HG02981 (cell line): ENCODE measurements around the gene CHRND.

Source experiments
- ATAC-seq: cut with Tn5 transposase; IDR thresholded peaks from one replicate; pipeline ENCODE4 v1.9.1; 2021; ENCODE audit warnings: mild to moderate bottlenecking, moderate library complexity; ENCODE audit not compliant: unreplicated experiment

The CHRND gene

DNA sequence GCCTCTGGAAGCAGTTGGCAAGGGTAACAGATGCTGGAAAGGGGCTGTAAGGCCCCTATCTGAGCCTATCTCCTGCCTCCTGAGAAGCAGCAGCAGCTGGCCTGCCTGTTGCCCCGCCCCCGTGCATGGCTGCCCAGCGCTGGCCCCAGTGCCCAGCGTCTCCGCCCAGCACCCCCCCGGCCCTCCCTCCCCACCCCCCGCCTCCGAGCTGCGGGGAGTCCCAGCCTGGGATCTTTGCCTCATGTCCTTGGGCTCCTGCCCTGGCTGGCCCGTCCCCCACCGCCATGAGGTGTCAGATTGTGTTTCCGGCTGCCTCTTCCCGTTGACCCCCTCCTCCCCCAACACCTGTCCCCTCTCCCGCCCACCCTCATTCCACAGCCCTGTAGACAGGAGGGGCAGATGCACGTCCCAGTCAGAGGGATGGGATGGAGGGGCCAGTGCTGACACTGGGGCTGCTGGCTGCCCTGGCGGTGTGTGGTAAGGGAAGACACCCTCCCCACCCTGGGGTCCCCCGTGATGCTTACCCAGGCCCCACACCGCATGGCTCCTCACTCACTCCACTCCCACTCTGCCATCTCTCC is at the start of gene CHRND:
TSS of gene CHRND (plus strand) at position 370 of the 581 bp plus-strand sequence. CDS start at position 426, 56 bp downstream.
- no peak for ATAC-seq

GRCh38 chr2:232476791-232477190 is 49.2 kb upstream of the CHRND start:
- no peak for ATAC-seq

- ATAC-seq, result no peak
Measured at GRCh38 chr2:232477751-232478510, 48.0 kb upstream of the CHRND start.

- no peak for ATAC-seq
Measured at GRCh38 chr2:232478571-232479340, 47.2 kb upstream of the CHRND start.

DNA sequence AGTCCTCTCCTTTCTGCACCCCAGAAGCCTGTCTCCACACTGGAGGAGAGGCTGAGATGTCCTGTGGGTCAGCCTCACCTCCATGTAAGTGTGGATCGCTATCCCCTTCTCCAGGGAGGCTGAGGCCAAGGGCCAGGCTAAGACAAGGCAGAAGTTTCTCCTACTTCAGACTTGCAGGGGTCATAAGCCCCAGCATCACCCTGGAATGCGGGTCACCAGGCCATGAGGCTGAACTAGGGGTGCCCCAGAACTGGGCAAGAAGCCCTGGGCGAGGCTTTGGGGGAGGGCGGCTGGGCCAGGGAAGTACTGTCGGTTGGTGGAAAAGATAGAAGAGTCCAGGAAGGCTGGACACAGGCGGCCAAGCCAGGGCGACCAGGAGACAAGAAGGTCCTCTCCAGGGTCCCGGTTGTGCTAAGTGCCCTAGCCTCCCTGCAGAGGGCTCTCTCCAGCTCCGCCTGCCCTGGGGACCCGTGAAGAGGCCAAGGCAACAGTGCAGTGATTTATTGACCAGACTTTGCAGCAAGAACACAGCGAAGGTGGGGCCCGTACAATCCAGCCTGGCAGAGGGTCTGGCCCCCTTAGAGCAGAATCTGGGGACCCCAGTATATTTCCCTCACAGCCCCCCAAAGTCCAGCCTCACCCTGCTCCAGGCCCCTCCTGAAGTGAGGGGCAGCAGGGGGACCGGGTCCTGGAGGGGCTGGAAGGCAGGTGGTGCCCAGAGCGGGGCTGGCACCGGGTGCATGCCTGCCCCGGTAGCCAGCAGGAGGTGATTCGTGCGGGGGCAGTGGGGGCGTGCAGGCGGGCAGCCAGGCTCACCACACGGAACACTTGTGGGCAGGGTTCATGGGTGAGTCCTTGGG is 46.4 kb upstream of the CHRND start:
- ATAC-seq, result no peak

DNA sequence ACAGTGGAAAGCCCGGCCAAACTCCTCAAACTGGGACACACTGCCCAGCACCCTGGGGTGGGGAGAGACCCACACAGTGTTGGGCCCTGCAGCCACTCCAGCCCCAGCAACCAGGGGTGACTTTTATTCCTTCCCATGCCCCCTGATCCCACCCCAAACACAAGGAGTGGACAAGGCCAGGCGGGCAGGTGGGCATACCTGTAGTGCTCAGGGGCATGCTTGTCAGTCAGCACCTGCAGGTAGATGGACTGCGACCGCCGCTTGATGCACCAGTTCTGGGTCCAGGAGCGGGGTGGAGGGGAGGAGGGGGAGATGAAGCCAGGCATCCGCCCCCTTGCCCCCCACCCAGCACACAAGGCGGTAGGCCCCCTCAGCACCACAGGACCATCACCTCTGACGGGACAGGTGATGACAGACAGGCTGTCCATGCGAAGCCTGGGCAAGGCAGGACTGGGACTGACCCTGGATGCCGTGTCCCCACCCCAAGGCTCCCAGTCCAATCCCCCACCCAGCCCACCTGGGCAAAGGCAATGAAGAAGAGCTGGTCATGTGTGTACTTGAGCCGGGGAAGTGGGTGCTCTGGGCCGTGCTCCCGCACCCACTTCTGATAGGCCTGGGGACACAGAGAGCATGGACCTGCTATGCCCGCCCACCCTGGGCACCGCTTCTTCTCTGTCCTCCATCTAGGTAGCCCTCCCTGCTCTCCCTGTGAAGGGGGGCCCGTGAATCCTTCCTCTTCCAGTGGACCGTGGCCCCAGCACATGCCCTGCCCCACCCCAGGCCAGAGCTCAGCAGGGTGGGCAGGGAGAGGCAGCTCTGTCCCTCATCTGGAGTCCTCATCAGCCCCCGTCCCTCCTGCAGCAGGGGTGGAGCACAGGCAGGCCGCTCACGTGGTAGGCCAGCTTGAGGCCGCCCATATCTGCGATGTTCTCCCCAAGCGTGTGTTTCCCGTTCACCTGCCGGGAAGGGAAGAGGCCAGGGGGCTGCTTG is 45.5 kb upstream of the CHRND start:
- ATAC-seq, result no peak

DNA sequence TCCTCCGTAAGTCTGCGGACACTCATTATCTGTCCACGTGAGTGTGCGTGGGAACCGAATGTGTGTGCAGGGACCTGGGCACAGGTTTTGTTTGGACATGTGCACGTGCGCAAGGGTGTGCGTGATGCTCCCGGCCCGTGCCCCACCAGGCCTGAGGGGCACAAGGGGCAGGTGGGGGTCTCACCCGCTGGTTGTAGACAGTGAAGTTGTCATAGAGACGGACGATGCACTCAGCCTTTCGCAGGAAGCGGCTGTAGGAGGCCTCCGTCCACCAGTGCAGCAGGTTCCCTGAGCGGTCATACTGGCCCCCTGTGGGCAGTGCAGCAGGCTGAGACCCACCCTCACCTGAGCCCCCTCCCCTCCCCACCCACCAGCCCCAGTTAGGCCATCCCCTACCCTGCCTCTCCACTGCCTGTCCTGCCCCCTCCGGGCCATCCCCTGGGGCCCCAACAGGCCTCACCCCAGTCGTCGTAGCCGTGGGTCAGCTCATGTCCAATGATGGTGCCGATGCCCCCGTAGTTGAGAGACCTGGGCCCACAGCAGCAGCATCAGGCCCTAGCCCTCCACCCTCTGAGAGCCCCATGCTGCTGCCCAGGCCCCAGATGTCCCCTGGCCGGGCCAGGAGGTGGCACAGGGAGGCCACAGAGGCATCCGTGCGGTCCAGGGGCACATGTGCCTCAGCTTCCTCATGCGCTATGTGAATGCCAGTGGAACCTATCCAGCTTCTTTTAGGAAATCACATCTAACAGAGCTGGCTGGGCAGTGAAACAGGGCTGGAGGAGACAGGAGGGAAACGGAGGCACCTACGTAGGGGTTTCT is 44.4 kb upstream of the CHRND start:
- ATAC-seq, result no peak

DNA sequence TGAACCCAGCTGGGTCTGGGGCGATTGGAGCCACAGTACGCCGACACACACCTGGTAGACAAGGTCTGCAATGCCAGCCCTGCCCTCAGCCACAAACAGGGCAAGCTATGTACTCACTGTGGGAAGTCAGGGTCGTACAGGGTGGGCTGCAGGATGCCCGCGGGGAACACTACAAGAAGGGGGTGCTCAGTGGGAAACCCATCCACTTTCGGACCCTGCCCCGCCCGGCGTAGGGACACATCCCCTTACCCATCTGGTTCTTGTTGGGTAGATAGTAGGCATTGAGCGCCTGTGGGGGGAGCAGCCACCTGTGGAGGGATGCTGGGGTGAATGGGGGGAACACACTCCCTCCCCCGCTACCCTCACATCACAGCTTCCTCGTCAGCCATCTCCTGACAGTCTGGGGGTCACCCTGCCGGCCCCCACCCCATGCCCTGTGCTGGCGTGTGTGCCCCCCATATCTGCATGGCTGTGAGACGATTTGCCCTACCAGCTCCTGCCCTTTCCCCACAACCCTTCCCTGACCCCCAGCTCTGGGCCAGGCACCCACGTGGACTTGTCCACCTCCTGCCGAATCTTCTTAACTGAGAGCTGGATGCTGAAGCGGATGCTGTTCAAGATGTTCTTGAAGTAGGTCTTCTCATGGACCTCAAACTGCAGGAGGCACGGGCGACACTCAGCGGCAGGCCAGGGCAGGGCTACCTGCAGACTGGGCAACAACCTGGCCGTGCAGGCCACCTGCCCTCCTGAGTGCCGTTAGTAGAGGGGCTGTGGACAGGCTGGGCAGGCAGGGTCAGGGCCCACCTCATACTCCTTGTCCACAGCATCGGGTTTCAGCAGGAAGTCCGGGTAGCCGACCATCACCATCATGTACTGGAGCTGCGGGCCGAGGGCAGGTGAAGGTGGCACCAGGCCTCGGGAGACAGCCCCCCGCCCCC is 43.4 kb upstream of the CHRND start:
- ATAC-seq, result no peak

DNA sequence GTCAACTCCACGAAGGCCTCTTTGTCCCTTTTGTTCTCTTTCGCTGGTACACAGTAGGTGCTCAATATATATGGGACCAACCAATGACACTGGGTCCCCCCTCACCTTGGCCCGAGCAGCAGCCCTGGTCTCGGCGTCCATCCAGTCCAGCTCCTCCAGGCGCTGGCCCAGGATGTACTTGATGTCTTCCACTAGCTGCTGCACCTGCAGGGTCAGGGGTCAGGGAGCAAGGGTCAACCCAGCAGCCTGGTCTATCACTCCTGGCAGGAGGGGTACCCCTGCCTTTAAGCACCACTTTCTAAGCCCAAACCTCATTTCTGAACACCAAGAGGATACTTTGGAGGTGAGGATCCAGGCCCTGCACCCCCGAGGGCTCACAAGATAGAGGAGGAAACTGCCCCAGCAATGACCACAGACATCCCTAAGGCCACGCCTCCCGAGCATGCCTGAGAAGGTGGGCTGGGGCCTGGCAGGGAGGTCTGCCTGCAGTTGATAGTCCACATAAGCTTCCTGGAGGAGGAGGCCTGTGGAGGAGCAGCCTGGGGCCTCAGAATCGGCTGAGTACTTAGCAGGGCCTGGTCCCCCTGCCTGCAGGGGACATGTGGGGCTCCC is 42.5 kb upstream of the CHRND start:
- ATAC-seq, result no peak

GRCh38 chr2:232483923-232484627 is 41.9 kb upstream of the CHRND start:
- ATAC-seq, result no peak

DNA sequence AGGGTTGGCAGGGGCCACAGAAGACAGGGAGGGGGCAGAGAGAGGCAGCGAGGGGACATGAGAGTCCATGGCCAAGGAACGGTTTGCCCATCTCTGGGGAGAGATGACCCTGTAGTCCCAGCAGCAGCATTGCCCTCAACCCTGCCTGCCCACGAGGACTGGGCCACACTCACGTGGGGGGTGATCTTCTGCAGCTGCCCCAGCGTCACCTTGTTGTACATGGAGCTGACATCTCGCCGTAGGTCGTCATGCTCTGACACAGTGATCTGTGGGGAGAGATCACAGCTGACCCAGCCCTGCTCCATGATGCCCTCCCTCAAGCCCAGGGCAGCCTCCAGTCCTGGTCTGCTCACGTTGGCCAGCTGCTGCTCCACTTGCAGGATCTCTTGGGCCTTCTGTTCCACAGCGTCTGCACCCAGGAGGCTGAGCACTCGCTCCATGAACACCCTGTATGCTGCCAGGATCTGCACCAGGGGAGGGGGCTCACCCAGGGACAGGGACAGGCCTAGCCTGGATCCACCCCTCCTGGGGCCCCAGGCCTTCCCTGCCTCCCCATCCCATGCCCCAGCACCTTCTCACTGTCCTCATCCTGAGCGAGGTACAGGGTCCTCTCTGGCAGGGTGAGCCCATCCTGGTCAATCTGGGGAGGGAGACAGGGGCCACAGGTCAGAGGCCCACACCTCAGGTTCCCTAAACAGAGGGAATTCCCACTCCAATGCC is 41.2 kb upstream of the CHRND start:
- ATAC-seq, result no peak

GRCh38 chr2:232485348-232485756 is 40.6 kb upstream of the CHRND start:
- no peak for ATAC-seq

- ATAC-seq, result no peak
Measured at GRCh38 chr2:232485757-232486557, 40.0 kb upstream of the CHRND start.

- no peak for ATAC-seq
Measured at GRCh38 chr2:232486558-232487384, 39.2 kb upstream of the CHRND start.
